ENCODE results near the gene TIMM23B.
"Not testable (repeated sequence)": the region's sequence is repeated elsewhere in the genome, so short reads cannot be mapped to it uniquely, and the experiment has no call there.

TIMM23B gene

GRCh38 chr10:49972094-49972493, 30.2 kb downstream of the TIMM23B start:
- in situ Hi-C loops (cut with MboI; ENCODE audit: low sequenced_read_pairs) = not testable (repeated sequence)

GRCh38 chr10:49977756-49978155, 35.9 kb downstream of the TIMM23B start:
- in situ Hi-C loops (cut with MboI; ENCODE audit: low sequenced_read_pairs) = not testable (repeated sequence)

- in situ Hi-C loops (cut with MboI; ENCODE audit: low sequenced_read_pairs) = not testable (repeated sequence)
These were observed 45.4 kb downstream of the TIMM23B start for GRCh38 chr10:49987207-49987606.

GRCh38 chr10:49988376-49988775, 46.5 kb downstream of the TIMM23B start, which contains the start of gene AGAP6:
TSS of gene AGAP6 (plus strand) at chr10:49988406. CDS start at chr10:49988716, 310 bp downstream.
- in situ Hi-C loops (cut with MboI; ENCODE audit: low sequenced_read_pairs) = not testable (repeated sequence)

GRCh38 chr10:49995321-49995720, 53.5 kb downstream of the TIMM23B start:
- in situ Hi-C loops (cut with MboI; ENCODE audit: low sequenced_read_pairs) = not testable (repeated sequence)

DNA sequence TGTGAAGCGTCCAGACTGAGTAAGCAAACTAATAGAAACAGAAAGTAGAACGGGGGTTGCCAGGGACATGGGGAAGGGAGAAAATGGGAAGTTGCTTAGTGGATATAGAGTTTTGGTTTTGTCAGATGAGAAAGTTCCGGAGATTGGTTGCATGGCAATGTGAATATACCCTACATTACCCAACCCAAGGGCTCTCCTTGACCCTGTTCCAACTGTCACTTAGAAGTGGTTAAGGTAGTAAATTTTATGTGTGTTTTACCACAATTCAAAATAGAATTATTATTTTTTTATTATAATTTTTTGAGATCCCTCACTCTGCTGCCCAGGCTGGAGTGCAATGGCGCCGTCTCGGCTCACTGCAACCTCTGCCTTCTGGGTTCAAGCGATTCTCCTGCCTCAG, 72.2 kb downstream of the TIMM23B start:
- in situ Hi-C loops (cut with MboI; ENCODE audit: low sequenced_read_pairs) = not testable (repeated sequence)

- in situ Hi-C loops (cut with MboI; ENCODE audit: low sequenced_read_pairs) = not testable (repeated sequence)
These were observed 73.9 kb downstream of the TIMM23B start for GRCh38 chr10:50015596-50016220.

DNA sequence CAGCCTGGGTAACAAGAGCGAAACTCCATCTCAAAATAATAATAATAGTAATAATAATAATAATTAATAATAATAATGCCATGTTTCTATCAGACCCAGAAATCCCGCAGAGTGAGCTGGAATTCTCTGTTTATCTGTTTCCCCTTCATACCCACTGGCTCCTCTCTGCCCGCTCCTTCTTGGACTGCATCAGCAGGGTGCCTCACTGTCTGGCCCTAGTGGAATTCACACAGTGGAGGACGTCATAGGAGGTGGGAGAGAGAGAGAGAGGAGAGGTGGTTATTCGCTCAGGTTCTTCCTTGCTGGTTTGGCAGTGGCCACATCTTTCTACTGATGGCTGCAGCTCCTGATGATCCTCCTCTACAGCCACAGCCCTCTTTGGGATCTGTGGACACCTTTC, 75.1 kb downstream of the TIMM23B start:
- in situ Hi-C loops (cut with MboI; ENCODE audit: low sequenced_read_pairs) = not testable (repeated sequence)

GRCh38 chr10:50017646-50018045, 75.8 kb downstream of the TIMM23B start:
- in situ Hi-C loops (cut with MboI; ENCODE audit: low sequenced_read_pairs) = not testable (repeated sequence)

- in situ Hi-C loops (cut with MboI; ENCODE audit: low sequenced_read_pairs) = not testable (repeated sequence)
These were observed 77.4 kb downstream of the TIMM23B start for GRCh38 chr10:50019279-50019678.

DNA sequence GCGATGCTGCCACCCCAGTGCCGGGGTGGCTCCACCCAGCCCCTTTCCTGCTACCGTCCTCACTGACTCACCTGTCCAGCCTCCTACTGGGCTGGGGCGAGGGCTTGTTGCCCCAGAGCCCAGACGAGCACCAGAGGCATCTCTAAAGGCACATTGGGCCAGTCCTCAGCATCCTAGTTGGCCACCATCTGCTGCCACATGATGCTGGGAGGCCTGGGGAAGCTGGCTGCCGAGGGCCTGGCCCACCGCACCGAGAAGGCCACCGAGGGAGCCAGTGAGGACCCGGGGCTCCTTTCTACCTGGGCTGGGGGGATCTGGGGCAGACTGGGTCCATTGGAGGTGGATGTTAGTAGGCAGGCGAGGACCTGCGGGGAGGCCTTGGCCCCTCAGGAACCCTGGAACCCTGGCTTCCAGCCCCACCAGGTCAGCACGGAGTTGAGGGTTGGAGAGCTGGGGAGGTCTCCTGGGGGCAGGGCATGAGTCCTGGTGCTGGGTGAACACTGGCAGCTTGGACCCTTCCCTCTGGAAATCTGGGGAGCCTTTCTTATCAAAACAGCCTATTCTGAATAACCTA, 78.7 kb downstream of the TIMM23B start:
- in situ Hi-C loops (cut with MboI; ENCODE audit: low sequenced_read_pairs) = not testable (repeated sequence)

- in situ Hi-C loops (cut with MboI; ENCODE audit: low sequenced_read_pairs) = no loop called here
These were observed 79.8 kb downstream of the TIMM23B start for GRCh38 chr10:50021646-50022045.

Measured in hTERT RPE-1 (cell line).